SK-N-DZ (cell line): ENCODE measurements around the gene C9orf85.

Experiments used
- DNase-seq: peaks from one replicate; pipeline ENCODE4 v3.0.0-alpha.2; 2015; ENCODE audit warnings: low spot score

The C9orf85 gene

GRCh38 chr9:71901695-71902597 is 9.5 kb upstream of the C9orf85 start:
- no peak for DNase-seq

GRCh38 chr9:71904076-71904475 is 7.4 kb upstream of the C9orf85 start:
- DNase-seq: no peak

GRCh38 chr9:71908825-71909224 is 2.6 kb upstream of the C9orf85 start:
- no peak for DNase-seq

GRCh38 chr9:71909887-71910649 is 1.4 kb upstream of the C9orf85 start:
- peak; percentile 56 for DNase-seq

- DNase-seq: no peak
These were observed 784 bp upstream of the C9orf85 start for GRCh38 chr9:71910650-71911060.

- no peak for DNase-seq
These were observed 483 bp downstream of the C9orf85 start for GRCh38 chr9:71911908-71912335.

- DNase-seq: no peak
These were observed 4.1 kb downstream of the C9orf85 start for GRCh38 chr9:71915495-71915894.

- DNase-seq: no peak
These were observed 5.5 kb downstream of the C9orf85 start for GRCh38 chr9:71916834-71917534.

GRCh38 chr9:71918419-71918818 is 7.0 kb downstream of the C9orf85 start:
- no peak for DNase-seq

- no peak for DNase-seq
These were observed 9.2 kb downstream of the C9orf85 start for GRCh38 chr9:71920456-71921189.

- no peak for DNase-seq
These were observed 9.9 kb downstream of the C9orf85 start for GRCh38 chr9:71921190-71921814.

- no peak for DNase-seq
These were observed 13.1 kb downstream of the C9orf85 start for GRCh38 chr9:71924576-71924975.

- no peak for DNase-seq
These were observed 14.4 kb downstream of the C9orf85 start for GRCh38 chr9:71925834-71926233.

GRCh38 chr9:71928376-71928775 is 16.9 kb downstream of the C9orf85 start:
- DNase-seq: no peak

GRCh38 chr9:71928806-71929205 is 17.4 kb downstream of the C9orf85 start:
- DNase-seq: no peak

- no peak for DNase-seq
These were observed 17.8 kb downstream of the C9orf85 start for GRCh38 chr9:71929223-71929622.

- no peak for DNase-seq
These were observed 18.5 kb downstream of the C9orf85 start for GRCh38 chr9:71929791-71930440.

- DNase-seq: no peak
These were observed 19.7 kb downstream of the C9orf85 start for GRCh38 chr9:71931166-71931565.

- DNase-seq: no peak
These were observed 24.6 kb downstream of the C9orf85 start for GRCh38 chr9:71936066-71936465.

GRCh38 chr9:71937070-71937625 is 25.7 kb downstream of the C9orf85 start:
- DNase-seq: no peak
